ENCODE measurements around the gene PCDHGB4.

GRCh38 chr5:141392429-141393198 lies 5.1 kb downstream of the PCDHGB4 start, which contains the start of gene PCDHGA8:
- TF ChIP-seq CTCF (IDR thresholded peaks at IDR 0.05; ENCODE audit: low read depth, low read length, poor library complexity, severe bottlenecking), result no peak
- no peak for TF ChIP-seq EZH2phosphoT487 (IDR thresholded peaks at IDR 0.05; ENCODE audit: borderline replicate concordance, low read length)

Data from DOHH2 (cell line).